ENCODE data around the gene IGHMBP2.

Gene IGHMBP2

DNA sequence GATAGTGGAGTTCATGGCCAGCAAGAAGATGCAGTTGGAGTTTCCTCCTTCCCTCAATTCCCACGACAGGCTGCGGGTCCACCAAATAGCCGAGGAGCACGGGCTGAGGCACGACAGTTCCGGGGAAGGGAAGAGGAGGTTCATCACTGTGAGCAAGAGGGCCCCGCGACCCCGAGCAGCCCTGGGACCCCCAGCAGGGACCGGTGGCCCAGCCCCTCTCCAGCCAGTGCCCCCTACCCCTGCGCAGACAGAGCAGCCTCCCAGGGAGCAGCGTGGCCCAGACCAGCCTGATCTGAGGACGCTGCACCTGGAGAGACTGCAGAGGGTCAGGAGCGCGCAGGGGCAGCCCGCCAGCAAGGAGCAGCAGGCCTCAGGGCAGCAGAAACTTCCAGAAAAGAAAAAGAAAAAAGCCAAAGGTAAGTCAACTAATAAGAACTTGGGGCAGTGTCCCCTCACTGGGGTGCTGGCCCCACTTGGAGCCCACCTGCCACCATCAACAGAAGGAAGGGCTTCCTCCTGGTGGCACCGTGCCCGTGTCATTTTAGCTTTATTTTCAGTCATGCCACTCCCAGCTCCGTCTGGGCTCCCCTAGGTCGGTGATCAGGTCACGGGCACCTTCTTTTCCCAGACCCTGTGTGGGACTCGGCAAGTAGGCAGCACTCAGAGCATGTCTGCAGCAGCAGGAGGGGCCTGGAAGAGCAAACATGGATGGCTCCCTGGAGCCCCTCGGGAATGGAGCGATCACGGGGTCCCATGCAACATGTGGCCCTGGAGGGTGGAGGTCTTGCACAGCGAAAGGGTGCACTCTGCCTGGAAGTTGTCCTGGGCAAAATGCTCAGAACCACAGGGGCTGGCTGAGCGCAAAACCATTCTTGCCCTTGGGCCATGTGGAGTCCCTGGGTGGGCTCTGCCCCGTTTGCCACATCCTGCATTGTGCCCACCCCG, 33.3 kb downstream of the IGHMBP2 start:
- DNase-seq (ENCODE audit: low read depth): no peak
- TF ChIP-seq CTCF (IDR thresholded peaks at IDR 0.05; ENCODE audit: low read depth, low read length) (no peak), MYC (IDR thresholded peaks at IDR 0.05; ENCODE audit: low read depth, low read length) (no peak), MAX (IDR thresholded peaks at IDR 0.05; ENCODE audit: low read depth, low read length) (no peak), POLR2A (IDR thresholded peaks at IDR 0.05; ENCODE audit: extremely low read depth, insufficient read length) (no peak)
- no peak overlapping the region for H3K4me3 ChIP-seq (ENCODE audit: low read depth, low read length)

DNA sequence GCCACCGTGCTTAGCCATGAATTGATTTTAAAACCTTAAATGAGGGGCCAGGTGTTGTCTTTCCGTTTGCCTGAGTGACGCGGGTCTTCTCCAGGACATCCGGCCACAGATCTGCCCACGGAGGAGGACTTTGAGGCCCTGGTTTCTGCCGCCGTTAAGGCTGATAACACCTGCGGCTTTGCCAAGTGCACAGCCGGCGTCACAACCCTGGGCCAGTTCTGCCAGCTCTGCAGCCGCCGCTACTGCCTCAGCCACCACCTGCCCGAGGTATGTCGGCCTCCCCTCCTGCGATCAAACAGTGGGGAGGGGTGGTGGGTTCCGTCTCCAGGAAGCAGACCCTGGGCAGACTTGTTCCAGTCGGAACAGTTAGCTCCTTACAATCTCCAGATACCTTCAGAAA, 34.4 kb downstream of the IGHMBP2 start:
- TF ChIP-seq CTCF (IDR thresholded peaks at IDR 0.05; ENCODE audit: low read depth, low read length): no peak
- TF ChIP-seq MYC (IDR thresholded peaks at IDR 0.05; ENCODE audit: low read depth, low read length): no peak
- no peak for TF ChIP-seq MAX (IDR thresholded peaks at IDR 0.05; ENCODE audit: low read depth, low read length)
- TF ChIP-seq POLR2A (IDR thresholded peaks at IDR 0.05; ENCODE audit: extremely low read depth, insufficient read length): no peak
- no peak overlapping the region for H3K4me3 ChIP-seq (ENCODE audit: low read depth, low read length)
- no peak for DNase-seq (ENCODE audit: low read depth)

DNA sequence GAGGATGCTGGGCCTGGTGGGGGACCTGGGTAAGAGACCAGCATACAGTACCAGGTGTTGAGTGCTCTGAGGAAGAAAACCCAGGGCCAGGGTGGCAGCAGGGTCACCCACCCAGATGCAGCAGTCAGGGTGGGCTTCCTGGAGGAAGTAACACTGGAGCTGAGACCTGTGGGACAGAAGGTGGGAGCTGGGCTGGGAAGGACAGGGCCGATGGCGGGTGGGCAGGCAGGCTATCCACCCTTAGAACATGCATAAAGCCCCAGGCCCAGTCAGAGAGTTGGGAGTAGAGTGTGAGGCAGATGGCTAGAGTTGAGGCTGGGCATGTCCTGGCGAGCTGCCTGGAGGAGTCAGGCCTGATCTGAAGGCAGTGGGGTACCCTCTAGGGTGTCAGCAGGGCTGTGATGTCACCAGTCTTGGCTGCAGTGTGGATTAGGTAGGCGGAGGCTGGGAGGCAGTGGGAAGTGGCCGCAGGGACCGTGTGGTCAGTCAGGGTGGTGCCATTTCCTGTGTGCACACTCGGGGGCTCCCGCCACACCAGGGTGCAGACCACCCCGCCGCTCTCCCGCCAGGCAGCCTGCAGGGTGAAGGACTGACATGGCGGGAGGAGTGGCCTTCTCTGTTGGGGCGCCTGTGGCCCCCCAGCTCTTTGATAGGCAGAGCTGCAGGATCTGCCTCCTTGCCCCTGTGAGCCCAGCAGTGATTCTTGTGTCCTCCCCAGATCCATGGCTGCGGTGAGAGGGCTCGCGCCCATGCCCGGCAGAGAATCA, 35.3 kb downstream of the IGHMBP2 start:
- no peak for TF ChIP-seq MAX (IDR thresholded peaks at IDR 0.05; ENCODE audit: low read depth, low read length)
- TF ChIP-seq MYC (IDR thresholded peaks at IDR 0.05; ENCODE audit: low read depth, low read length): no peak
- no peak for TF ChIP-seq CTCF (IDR thresholded peaks at IDR 0.05; ENCODE audit: low read depth, low read length)
- no peak for TF ChIP-seq POLR2A (IDR thresholded peaks at IDR 0.05; ENCODE audit: extremely low read depth, insufficient read length)
- no peak overlapping the region for H3K4me3 ChIP-seq (ENCODE audit: low read depth, low read length)
- DNase-seq (ENCODE audit: low read depth): no peak

DNA sequence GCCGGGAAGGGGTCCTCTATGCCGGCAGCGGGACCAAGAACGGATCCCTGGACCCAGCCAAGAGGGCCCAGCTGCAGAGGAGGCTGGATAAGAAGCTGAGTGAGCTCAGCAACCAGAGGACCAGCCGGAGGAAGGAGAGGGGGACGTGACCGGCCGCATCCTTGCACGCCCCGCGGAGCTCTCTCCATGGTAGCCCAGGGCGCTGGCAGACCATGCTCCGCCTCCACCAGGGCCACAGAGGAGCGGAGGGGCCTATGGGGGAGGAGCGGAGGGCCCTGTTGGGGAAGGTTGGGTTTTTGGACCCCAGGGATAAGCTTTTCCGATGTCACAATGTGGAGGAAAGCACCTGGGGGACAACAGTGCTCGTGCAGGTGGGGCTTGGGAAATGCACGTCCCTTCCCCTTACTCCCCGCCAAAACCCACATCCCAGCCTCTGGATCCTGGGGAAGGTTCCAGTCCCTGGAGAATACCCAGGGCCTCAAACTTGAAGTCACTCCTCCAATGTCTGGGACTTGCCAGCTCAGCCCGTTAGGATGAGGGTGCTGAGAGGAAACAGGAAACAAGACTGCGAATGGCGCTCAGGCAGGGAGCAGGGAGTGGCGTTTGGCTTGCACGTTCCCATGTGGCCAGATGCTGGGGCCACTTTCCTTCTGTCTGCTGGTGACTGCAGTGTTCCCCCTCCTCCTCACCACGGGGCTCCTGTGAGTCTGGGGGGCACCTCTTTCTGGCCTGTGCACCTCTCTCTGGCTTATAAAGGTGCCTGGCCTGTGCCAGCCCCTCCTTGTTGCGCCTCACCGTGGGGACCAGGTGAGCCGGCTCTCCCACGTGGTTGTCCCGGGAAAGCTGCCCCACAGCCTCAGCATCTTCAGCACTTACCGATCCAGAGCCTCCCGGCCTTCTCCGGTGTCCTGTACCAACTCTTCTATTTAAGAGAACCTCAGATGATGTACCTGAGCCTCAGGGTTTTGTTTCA, 36.2 kb downstream of the IGHMBP2 start:
- TF ChIP-seq MYC (IDR thresholded peaks at IDR 0.05; ENCODE audit: low read depth, low read length) (no peak), MAX (IDR thresholded peaks at IDR 0.05; ENCODE audit: low read depth, low read length) (no peak), POLR2A (IDR thresholded peaks at IDR 0.05; ENCODE audit: extremely low read depth, insufficient read length) (no peak), CTCF (IDR thresholded peaks at IDR 0.05; ENCODE audit: low read depth, low read length) (no peak)
- DNase-seq (ENCODE audit: low read depth): no peak
- no peak overlapping the region for H3K4me3 ChIP-seq (ENCODE audit: low read depth, low read length)

Measured in NB4 (cell line).